GM18858 (cell line): Measurements from ENCODE around the gene ARRDC2.

Experiments
- ATAC-seq: cut with Tn5 transposase; IDR thresholded peaks from one replicate; pipeline ENCODE4 v1.9.1; 2021; ENCODE audit not compliant: unreplicated experiment

The ARRDC2 gene

GRCh38 chr19:18057557-18057956 lies 49.6 kb downstream of the ARRDC2 start:
- ATAC-seq: no peak

GRCh38 chr19:18058208-18059009 lies 50.4 kb downstream of the ARRDC2 start:
- no peak for ATAC-seq

GRCh38 chr19:18059297-18059696 lies 51.3 kb downstream of the ARRDC2 start:
- ATAC-seq: no peak

- ATAC-seq: no peak
Measured at GRCh38 chr19:18059902-18060301, 51.9 kb downstream of the ARRDC2 start.

- ATAC-seq: no peak
Measured at GRCh38 chr19:18060472-18060871, 52.5 kb downstream of the ARRDC2 start.

- ATAC-seq: no peak
Measured at GRCh38 chr19:18062028-18062427, 54.1 kb downstream of the ARRDC2 start.

GRCh38 chr19:18063463-18063862 lies 55.5 kb downstream of the ARRDC2 start:
- no peak for ATAC-seq
